HEK293 (cell line): ENCODE measurements around the gene ZBTB48.

ENCODE experiments used
- EGR2 ChIP-seq: fragments of 450-650 bp; formaldehyde crosslinking; IDR thresholded peaks from 2 replicates; pipeline ENCODE4 v1.5.1; 2016; ENCODE audit warnings: low read depth, missing biosample characterization, missing genetic modification characterization
- GLI4 ChIP-seq: fragments of 450-650 bp; formaldehyde crosslinking; IDR thresholded peaks from 2 replicates; pipeline ENCODE4 v1.5.1; 2016; ENCODE audit warnings: missing biosample characterization, missing genetic modification characterization
- HOXD13 ChIP-seq: sonication (generic); formaldehyde crosslinking; IDR thresholded peaks from 2 replicates; pipeline ENCODE4 v1.8.0; 2022; ENCODE audit warnings: missing genetic modification reagents, borderline replicate concordance
- MEIS1 ChIP-seq: sonication (generic); formaldehyde crosslinking; IDR thresholded peaks from 2 replicates; pipeline ENCODE4 v1.8.1; 2022; ENCODE audit warnings: missing genetic modification reagents, mild to moderate bottlenecking, borderline replicate concordance
- RBAK ChIP-seq: fragments of 450-650 bp; formaldehyde crosslinking; IDR thresholded peaks from 2 replicates; pipeline ENCODE4 v1.5.1; 2016; ENCODE audit warnings: missing biosample characterization, missing genetic modification characterization
- SALL2 ChIP-seq: fragments of 450-650 bp; formaldehyde crosslinking; IDR thresholded peaks from 2 replicates; pipeline ENCODE4 v1.5.0; 2017; ENCODE audit warnings: missing biosample characterization, mild to moderate bottlenecking, missing genetic modification characterization, borderline replicate concordance
- ZBTB8A ChIP-seq: fragments of 450-650 bp; formaldehyde crosslinking; IDR thresholded peaks from 2 replicates; pipeline ENCODE4 v1.5.1; 2016; ENCODE audit warnings: missing biosample characterization, missing genetic modification characterization
- ZIC2 ChIP-seq: fragments of 450-650 bp; formaldehyde crosslinking; IDR thresholded peaks from 2 replicates; pipeline ENCODE4 v1.5.1; 2016; ENCODE audit warnings: missing biosample characterization, missing genetic modification characterization
- ZNF146 ChIP-seq: fragments of 450-650 bp; formaldehyde crosslinking; IDR thresholded peaks from 2 replicates; pipeline ENCODE4 v1.5.1; 2016; ENCODE audit warnings: missing biosample characterization, missing genetic modification characterization
- ZNF19 ChIP-seq: fragments of 450-650 bp; formaldehyde crosslinking; IDR thresholded peaks from 2 replicates; pipeline ENCODE4; 2016; ENCODE audit warnings: missing biosample characterization, missing genetic modification characterization, low read depth
- ZNF433 ChIP-seq: fragments of 450-650 bp; formaldehyde crosslinking; IDR thresholded peaks from 2 replicates; pipeline ENCODE4 v1.5.1; 2016; ENCODE audit warnings: missing biosample characterization, missing genetic modification characterization, low read depth
- ZNF48 ChIP-seq: fragments of 450-650 bp; formaldehyde crosslinking; IDR thresholded peaks from 2 replicates; pipeline ENCODE4 v1.5.1; 2016; ENCODE audit warnings: missing biosample characterization, missing genetic modification characterization
- ZNF610 ChIP-seq: fragments of 450-650 bp; formaldehyde crosslinking; IDR thresholded peaks from 2 replicates; pipeline ENCODE4 v1.5.1; 2016; ENCODE audit warnings: missing biosample characterization, missing genetic modification characterization, borderline replicate concordance
- ZNF747 ChIP-seq: fragments of 450-650 bp; formaldehyde crosslinking; IDR thresholded peaks from 2 replicates; pipeline ENCODE4 v1.5.1; 2016; ENCODE audit warnings: missing biosample characterization, missing genetic modification characterization
- ZNF76 ChIP-seq: fragments of 450-650 bp; formaldehyde crosslinking; IDR thresholded peaks from 2 replicates; pipeline ENCODE4; 2016; ENCODE audit warnings: low read depth, missing biosample characterization, missing genetic modification characterization, borderline replicate concordance
- ZNF792 ChIP-seq: fragments of 450-650 bp; formaldehyde crosslinking; IDR thresholded peaks from 2 replicates; pipeline ENCODE4 v1.5.1; 2016; ENCODE audit warnings: missing biosample characterization, missing genetic modification characterization
- ZXDB ChIP-seq: fragments of 450-650 bp; formaldehyde crosslinking; IDR thresholded peaks from 2 replicates; pipeline ENCODE4 v1.5.1; 2016; ENCODE audit warnings: missing biosample characterization, missing genetic modification characterization
- TF ChIP-seq, protein P1 (sequence below): fragments of 450-650 bp; formaldehyde crosslinking; IDR thresholded peaks from 2 replicates; pipeline ENCODE4 v1.5.1; 2016; ENCODE audit warnings: missing biosample characterization, missing genetic modification characterization
- TF ChIP-seq, protein P2 (sequence below): fragments of 450-650 bp; formaldehyde crosslinking; IDR thresholded peaks from 2 replicates; pipeline ENCODE4 v1.5.1; 2016; ENCODE audit warnings: missing biosample characterization, missing genetic modification characterization
- TF ChIP-seq, protein P3 (sequence below): fragments of 450-650 bp; formaldehyde crosslinking; IDR thresholded peaks from 2 replicates; pipeline ENCODE4 v1.5.1; 2016; ENCODE audit warnings: missing biosample characterization, missing genetic modification characterization
- TF ChIP-seq, protein P4 (sequence below): fragments of 450-650 bp; formaldehyde crosslinking; IDR thresholded peaks from 2 replicates; pipeline ENCODE4 v1.5.1; 2016; ENCODE audit warnings: missing biosample characterization, missing genetic modification characterization
- TF ChIP-seq, protein P5 (sequence below): fragments of 450-650 bp; formaldehyde crosslinking; IDR thresholded peaks from 2 replicates; pipeline ENCODE4 v1.5.1; 2016; ENCODE audit warnings: missing biosample characterization, missing genetic modification characterization
- TF ChIP-seq, protein P6 (sequence below): fragments of 450-650 bp; formaldehyde crosslinking; IDR thresholded peaks from 2 replicates; pipeline ENCODE4 v1.5.1; 2016; ENCODE audit warnings: missing biosample characterization, missing genetic modification characterization
- TF ChIP-seq, protein P7 (sequence below): IDR thresholded peaks from 2 replicates; pipeline ENCODE4 v1.6.1; 2011; ENCODE audit warnings: mild to moderate bottlenecking, low read depth, low read length, borderline replicate concordance

Gene ZBTB48

DNA sequence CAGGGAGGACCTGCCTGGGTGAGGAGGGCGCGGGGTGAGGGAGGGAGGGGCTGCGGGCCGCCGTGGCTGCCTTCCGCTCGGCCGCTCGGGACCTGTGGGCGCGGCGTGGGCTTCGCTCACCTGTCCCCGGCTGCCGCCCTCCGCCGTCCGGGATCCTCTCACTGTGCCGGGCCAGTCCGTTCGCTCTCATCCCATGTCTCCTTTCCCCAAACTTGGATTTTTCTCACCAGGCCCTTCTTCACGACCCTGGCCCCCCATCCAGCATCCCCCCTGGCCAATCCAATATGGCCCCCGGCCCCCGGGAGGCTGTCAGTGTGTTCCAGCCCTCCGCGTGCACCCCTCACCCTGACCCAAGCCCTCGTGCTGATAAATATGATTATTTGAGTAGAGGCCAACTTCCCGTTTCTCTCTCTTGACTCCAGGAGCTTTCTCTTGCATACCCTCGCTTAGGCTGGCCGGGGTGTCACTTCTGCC lies 362 bp downstream of the ZBTB48 start (continued):
- TF ChIP-seq, protein P1, sequence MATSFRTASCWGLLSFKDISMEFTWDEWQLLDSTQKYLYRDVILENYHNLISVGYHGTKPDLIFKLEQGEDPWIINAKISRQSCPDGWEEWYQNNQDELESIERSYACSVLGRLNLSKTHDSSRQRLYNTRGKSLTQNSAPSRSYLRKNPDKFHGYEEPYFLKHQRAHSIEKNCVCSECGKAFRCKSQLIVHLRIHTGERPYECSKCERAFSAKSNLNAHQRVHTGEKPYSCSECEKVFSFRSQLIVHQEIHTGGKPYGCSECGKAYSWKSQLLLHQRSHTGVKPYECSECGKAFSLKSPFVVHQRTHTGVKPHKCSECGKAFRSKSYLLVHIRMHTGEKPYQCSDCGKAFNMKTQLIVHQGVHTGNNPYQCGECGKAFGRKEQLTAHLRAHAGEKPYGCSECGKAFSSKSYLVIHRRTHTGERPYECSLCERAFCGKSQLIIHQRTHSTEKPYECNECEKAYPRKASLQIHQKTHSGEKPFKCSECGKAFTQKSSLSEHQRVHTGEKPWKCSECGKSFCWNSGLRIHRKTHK (tag by site-specific recombination) = no peak
- TF ChIP-seq ZNF610 (no peak), ZNF146 (no peak), MEIS1 (CRISPR knock-in tag) (no peak), ZNF747 (tag by site-specific recombination) (no peak), ZNF19 (tag by site-specific recombination) (no peak), RBAK (tag by site-specific recombination) (no peak), EGR2 (tag by site-specific recombination) (peak; percentile 84), ZNF792 (tag by site-specific recombination) (no peak), GLI4 (no peak), ZNF76 (tag by site-specific recombination) (no peak), SALL2 (no peak), HOXD13 (CRISPR knock-in tag) (no peak), ZXDB (tag by site-specific recombination) (no peak; the same call in 1 of the 2 replicates), ZIC2 (tag by site-specific recombination) (no peak), ZNF48 (tag by site-specific recombination) (no peak), ZBTB8A (tag by site-specific recombination) (0 out of 2 replicates have a peak, but pooled peaks have one; percentile 32), ZNF433 (tag by site-specific recombination) (no peak)
- TF ChIP-seq, protein P2, sequence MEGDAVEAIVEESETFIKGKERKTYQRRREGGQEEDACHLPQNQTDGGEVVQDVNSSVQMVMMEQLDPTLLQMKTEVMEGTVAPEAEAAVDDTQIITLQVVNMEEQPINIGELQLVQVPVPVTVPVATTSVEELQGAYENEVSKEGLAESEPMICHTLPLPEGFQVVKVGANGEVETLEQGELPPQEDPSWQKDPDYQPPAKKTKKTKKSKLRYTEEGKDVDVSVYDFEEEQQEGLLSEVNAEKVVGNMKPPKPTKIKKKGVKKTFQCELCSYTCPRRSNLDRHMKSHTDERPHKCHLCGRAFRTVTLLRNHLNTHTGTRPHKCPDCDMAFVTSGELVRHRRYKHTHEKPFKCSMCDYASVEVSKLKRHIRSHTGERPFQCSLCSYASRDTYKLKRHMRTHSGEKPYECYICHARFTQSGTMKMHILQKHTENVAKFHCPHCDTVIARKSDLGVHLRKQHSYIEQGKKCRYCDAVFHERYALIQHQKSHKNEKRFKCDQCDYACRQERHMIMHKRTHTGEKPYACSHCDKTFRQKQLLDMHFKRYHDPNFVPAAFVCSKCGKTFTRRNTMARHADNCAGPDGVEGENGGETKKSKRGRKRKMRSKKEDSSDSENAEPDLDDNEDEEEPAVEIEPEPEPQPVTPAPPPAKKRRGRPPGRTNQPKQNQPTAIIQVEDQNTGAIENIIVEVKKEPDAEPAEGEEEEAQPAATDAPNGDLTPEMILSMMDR (tag by site-specific recombination) = no peak
- TF ChIP-seq, protein P3, sequence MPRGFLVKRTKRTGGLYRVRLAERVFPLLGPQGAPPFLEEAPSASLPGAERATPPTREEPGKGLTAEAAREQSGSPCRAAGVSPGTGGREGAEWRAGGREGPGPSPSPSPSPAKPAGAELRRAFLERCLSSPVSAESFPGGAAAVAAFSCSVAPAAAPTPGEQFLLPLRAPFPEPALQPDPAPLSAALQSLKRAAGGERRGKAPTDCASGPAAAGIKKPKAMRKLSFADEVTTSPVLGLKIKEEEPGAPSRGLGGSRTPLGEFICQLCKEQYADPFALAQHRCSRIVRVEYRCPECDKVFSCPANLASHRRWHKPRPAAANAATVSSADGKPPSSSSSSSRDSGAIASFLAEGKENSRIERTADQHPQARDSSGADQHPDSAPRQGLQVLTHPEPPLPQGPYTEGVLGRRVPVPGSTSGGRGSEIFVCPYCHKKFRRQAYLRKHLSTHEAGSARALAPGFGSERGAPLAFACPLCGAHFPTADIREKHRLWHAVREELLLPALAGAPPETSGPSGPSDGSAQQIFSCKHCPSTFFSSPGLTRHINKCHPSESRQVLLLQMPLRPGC (tag by site-specific recombination) = 0 out of 2 replicates have a peak, but pooled peaks have one; percentile 40
- TF ChIP-seq, protein P4, sequence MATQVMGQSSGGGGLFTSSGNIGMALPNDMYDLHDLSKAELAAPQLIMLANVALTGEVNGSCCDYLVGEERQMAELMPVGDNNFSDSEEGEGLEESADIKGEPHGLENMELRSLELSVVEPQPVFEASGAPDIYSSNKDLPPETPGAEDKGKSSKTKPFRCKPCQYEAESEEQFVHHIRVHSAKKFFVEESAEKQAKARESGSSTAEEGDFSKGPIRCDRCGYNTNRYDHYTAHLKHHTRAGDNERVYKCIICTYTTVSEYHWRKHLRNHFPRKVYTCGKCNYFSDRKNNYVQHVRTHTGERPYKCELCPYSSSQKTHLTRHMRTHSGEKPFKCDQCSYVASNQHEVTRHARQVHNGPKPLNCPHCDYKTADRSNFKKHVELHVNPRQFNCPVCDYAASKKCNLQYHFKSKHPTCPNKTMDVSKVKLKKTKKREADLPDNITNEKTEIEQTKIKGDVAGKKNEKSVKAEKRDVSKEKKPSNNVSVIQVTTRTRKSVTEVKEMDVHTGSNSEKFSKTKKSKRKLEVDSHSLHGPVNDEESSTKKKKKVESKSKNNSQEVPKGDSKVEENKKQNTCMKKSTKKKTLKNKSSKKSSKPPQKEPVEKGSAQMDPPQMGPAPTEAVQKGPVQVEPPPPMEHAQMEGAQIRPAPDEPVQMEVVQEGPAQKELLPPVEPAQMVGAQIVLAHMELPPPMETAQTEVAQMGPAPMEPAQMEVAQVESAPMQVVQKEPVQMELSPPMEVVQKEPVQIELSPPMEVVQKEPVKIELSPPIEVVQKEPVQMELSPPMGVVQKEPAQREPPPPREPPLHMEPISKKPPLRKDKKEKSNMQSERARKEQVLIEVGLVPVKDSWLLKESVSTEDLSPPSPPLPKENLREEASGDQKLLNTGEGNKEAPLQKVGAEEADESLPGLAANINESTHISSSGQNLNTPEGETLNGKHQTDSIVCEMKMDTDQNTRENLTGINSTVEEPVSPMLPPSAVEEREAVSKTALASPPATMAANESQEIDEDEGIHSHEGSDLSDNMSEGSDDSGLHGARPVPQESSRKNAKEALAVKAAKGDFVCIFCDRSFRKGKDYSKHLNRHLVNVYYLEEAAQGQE (tag by site-specific recombination) = peak; percentile 69; the same call in 1 of the 2 replicates
- TF ChIP-seq, protein P5, sequence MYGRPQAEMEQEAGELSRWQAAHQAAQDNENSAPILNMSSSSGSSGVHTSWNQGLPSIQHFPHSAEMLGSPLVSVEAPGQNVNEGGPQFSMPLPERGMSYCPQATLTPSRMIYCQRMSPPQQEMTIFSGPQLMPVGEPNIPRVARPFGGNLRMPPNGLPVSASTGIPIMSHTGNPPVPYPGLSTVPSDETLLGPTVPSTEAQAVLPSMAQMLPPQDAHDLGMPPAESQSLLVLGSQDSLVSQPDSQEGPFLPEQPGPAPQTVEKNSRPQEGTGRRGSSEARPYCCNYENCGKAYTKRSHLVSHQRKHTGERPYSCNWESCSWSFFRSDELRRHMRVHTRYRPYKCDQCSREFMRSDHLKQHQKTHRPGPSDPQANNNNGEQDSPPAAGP (tag by site-specific recombination) = 0 out of 2 replicates have a peak, but pooled peaks have one; percentile 24
- TF ChIP-seq, protein P6, sequence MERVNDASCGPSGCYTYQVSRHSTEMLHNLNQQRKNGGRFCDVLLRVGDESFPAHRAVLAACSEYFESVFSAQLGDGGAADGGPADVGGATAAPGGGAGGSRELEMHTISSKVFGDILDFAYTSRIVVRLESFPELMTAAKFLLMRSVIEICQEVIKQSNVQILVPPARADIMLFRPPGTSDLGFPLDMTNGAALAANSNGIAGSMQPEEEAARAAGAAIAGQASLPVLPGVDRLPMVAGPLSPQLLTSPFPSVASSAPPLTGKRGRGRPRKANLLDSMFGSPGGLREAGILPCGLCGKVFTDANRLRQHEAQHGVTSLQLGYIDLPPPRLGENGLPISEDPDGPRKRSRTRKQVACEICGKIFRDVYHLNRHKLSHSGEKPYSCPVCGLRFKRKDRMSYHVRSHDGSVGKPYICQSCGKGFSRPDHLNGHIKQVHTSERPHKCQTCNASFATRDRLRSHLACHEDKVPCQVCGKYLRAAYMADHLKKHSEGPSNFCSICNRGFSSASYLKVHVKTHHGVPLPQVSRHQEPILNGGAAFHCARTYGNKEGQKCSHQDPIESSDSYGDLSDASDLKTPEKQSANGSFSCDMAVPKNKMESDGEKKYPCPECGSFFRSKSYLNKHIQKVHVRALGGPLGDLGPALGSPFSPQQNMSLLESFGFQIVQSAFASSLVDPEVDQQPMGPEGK = no peak; the same call in 1 of the 2 replicates
- TF ChIP-seq, protein P7, sequence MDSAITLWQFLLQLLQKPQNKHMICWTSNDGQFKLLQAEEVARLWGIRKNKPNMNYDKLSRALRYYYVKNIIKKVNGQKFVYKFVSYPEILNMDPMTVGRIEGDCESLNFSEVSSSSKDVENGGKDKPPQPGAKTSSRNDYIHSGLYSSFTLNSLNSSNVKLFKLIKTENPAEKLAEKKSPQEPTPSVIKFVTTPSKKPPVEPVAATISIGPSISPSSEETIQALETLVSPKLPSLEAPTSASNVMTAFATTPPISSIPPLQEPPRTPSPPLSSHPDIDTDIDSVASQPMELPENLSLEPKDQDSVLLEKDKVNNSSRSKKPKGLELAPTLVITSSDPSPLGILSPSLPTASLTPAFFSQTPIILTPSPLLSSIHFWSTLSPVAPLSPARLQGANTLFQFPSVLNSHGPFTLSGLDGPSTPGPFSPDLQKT = no peak
